RPMI8226 (cell line): Measurements from ENCODE around the gene SSBP1.

Source experiments
- DNase-seq: peaks from one replicate; pipeline ENCODE4 v3.0.0-alpha.2; 2015

Gene SSBP1

GRCh38 chr7:141785706-141786552 is 47.8 kb downstream of the SSBP1 start:
- peak; percentile 71 for DNase-seq

- no peak for DNase-seq
Measured at GRCh38 chr7:141788296-141788695, 50.1 kb downstream of the SSBP1 start.

GRCh38 chr7:141789917-141790316 is 51.8 kb downstream of the SSBP1 start, which contains the start of gene TAS2R5:
TAS2R5 (plus strand) TSS chr7:141790217; CDS start chr7:141790362, 145 bp downstream.
- DNase-seq: no peak

- no peak for DNase-seq
Measured at GRCh38 chr7:141792526-141792925, 54.4 kb downstream of the SSBP1 start.
